ENCODE results near the gene ADAMTS18. TPM values are rescaled to one million over a fixed set of nuclear protein-coding genes. Genes with fewer than 3 reads are reported as not detected.

The ADAMTS18 gene
- total and polyA plus RNA-seq, 2 donors (not counting 1 experiment from before 2014, with no cell fraction given): not detected

DNA sequence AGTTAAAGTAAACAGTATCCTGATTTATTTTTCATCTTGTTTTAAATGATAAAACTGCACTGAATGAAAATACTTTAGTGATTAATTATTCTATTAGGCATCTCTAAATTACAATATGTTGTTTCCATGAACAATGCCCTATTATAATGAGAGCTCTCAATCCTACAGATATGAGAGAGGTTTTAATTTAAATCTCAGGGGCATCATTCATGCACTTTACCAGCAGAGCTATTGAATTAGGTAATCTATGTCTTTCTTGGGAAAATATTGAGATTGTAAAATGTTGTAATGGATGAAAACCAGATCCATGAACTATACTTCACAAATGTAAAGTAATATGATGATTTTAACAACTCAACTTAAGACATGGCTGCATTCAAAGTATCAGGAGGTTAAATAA lies 103.8 kb downstream of the ADAMTS18 start:
- no peak for TF ChIP-seq EZH2 (IDR thresholded peaks at IDR 0.05; ENCODE audit: low read length, missing control alignments)
- TF ChIP-seq, protein P1, sequence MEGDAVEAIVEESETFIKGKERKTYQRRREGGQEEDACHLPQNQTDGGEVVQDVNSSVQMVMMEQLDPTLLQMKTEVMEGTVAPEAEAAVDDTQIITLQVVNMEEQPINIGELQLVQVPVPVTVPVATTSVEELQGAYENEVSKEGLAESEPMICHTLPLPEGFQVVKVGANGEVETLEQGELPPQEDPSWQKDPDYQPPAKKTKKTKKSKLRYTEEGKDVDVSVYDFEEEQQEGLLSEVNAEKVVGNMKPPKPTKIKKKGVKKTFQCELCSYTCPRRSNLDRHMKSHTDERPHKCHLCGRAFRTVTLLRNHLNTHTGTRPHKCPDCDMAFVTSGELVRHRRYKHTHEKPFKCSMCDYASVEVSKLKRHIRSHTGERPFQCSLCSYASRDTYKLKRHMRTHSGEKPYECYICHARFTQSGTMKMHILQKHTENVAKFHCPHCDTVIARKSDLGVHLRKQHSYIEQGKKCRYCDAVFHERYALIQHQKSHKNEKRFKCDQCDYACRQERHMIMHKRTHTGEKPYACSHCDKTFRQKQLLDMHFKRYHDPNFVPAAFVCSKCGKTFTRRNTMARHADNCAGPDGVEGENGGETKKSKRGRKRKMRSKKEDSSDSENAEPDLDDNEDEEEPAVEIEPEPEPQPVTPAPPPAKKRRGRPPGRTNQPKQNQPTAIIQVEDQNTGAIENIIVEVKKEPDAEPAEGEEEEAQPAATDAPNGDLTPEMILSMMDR (conservative IDR thresholded peaks at IDR 0.05 in 1 of 2, IDR thresholded peaks at IDR 0.05 in 1 of 2; ENCODE audit: low read depth in 1 of 2, low read length in 2 of 2): no peak

DNA sequence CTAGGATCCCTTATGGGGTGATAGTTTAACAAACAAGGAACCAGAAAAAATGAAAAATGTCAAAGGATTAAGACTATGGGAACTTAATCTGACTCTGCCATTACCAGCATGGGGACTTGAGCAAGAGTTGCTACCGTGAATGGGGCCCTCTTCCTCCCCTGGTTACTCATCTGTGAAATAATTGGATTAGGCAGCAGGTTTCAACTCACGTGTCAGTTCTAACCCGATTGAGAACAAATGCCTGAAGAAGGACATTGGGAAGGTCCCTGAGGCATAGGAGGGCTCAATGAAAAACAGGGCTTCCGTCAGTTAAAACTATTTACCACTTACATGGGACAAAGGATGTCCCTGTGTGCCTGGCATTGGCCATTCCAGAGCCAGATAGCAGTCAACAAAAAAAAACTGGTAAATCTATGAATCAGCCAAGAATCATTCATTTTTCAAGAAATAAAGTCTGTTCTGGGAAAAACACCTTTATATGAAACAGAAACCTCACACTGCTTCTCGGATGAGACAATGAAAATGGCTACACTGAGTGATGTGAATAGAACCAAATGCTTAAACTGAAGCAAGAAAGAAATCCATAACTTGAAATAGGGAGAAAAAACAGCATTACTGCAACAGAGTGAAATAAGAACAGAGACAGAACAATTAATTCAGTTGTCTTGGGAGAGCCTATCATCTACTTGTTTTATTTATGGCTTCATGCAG lies 104.3 kb downstream of the ADAMTS18 start:
- no peaks in the 10 kb centered on the region for H3K27me3 ChIP-seq (ENCODE audit: control insufficient read depth, insufficient read depth, low read length)
- H3K4me2 ChIP-seq (ENCODE audit: extremely low read depth, insufficient read depth, low read length): no peak overlapping the region
- TF ChIP-seq, protein P1 (conservative IDR thresholded peaks at IDR 0.05 in 1 of 2, IDR thresholded peaks at IDR 0.05 in 1 of 2; ENCODE audit: low read depth in 1 of 2, low read length in 2 of 2): no peak
- no peak for TF ChIP-seq EZH2 (IDR thresholded peaks at IDR 0.05; ENCODE audit: low read length, missing control alignments)

More for the DNA sequence above, 103.8 kb downstream of the ADAMTS18 start:
- no peak overlapping the region for H3K27ac ChIP-seq (ENCODE audit: insufficient read depth, low read length)
- no peak overlapping the region for H3K9ac ChIP-seq (ENCODE audit: insufficient read depth, low read length)
- H3K27me3 ChIP-seq (ENCODE audit: control insufficient read depth, insufficient read depth, low read length): no peaks in the 10 kb centered on the region
- H3K4me1 ChIP-seq (ENCODE audit: control insufficient read depth, extremely low read depth, insufficient read depth, low read length): no peaks in the 10 kb centered on the region
- no peak overlapping the region for H3K4me3 ChIP-seq (replicated peaks in 1 of 4; ENCODE audit: control extremely low read depth in 1 of 4, insufficient read depth in 1 of 4, low read depth in 3 of 4, low read length in 4 of 4)
- H3K79me2 ChIP-seq (ENCODE audit: control insufficient read depth, insufficient read depth, low read length): no peaks in the 10 kb centered on the region
- no peak for DNase-seq (ENCODE audit: low read depth in 2 of 2)
- no peaks in the 10 kb centered on the region for H3K36me3 ChIP-seq (ENCODE audit: control insufficient read depth, insufficient read depth, low read length)
- no peak overlapping the region for H2AFZ ChIP-seq (ENCODE audit: low read length)
- no peak overlapping the region for H3K4me2 ChIP-seq (ENCODE audit: extremely low read depth, insufficient read depth, low read length)
- no peaks in the 10 kb centered on the region for H4K20me1 ChIP-seq (ENCODE audit: control insufficient read depth, extremely low read depth, insufficient read depth, low read length)
- no peaks in the 10 kb centered on the region for H3K9me3 ChIP-seq (ENCODE audit: control insufficient read depth, insufficient read depth, low read depth, low read length)

DNA sequence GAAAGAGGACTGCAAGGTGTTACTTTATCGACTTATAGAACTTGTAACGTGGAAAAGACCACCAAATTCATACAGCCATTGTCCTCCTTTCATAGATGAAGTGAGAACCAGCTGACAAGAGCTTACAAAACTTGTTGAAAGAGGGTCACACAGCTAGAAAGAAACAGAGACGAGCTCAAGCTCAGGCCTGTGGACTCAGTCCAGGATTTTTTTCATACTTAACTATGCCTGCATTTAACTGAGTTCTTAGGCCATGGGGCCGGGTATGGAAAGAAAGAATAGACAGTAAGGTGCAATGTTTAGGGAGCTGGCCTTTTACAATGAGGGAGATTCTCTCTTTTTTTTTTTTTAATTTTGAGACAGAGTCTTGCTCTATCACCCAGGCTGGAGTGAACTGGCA lies 106.1 kb downstream of the ADAMTS18 start:
- Histone ChIP-seq H3K9ac (ENCODE audit: insufficient read depth, low read length) (no peak overlapping the region), H3K9me3 (ENCODE audit: control insufficient read depth, insufficient read depth, low read depth, low read length) (no peaks in the 10 kb centered on the region), H3K4me3 (replicated peaks in 1 of 4; ENCODE audit: control extremely low read depth in 1 of 4, insufficient read depth in 1 of 4, low read depth in 3 of 4, low read length in 4 of 4) (no peak overlapping the region), H3K79me2 (ENCODE audit: control insufficient read depth, insufficient read depth, low read length) (no peaks in the 10 kb centered on the region), H4K20me1 (ENCODE audit: control insufficient read depth, extremely low read depth, insufficient read depth, low read length) (no peaks in the 10 kb centered on the region), H2AFZ (ENCODE audit: low read length) (no peak overlapping the region), H3K36me3 (ENCODE audit: control insufficient read depth, insufficient read depth, low read length) (no peaks in the 10 kb centered on the region), H3K27me3 (ENCODE audit: control insufficient read depth, insufficient read depth, low read length) (no peaks in the 10 kb centered on the region), H3K27ac (ENCODE audit: insufficient read depth, low read length) (no peak overlapping the region), H3K4me2 (ENCODE audit: extremely low read depth, insufficient read depth, low read length) (no peak overlapping the region), H3K4me1 (ENCODE audit: control insufficient read depth, extremely low read depth, insufficient read depth, low read length) (no peaks in the 10 kb centered on the region)
- DNase-seq (ENCODE audit: low read depth in 2 of 2): no peak
- TF ChIP-seq EZH2 (IDR thresholded peaks at IDR 0.05; ENCODE audit: low read length, missing control alignments): no peak
- TF ChIP-seq, protein P1 (conservative IDR thresholded peaks at IDR 0.05 in 1 of 2, IDR thresholded peaks at IDR 0.05 in 1 of 2; ENCODE audit: low read depth in 1 of 2, low read length in 2 of 2): no peak

More for the DNA sequence above, 104.3 kb downstream of the ADAMTS18 start:
- no peak overlapping the region for H3K4me3 ChIP-seq (replicated peaks in 1 of 4; ENCODE audit: control extremely low read depth in 1 of 4, insufficient read depth in 1 of 4, low read depth in 3 of 4, low read length in 4 of 4)
- H3K36me3 ChIP-seq (ENCODE audit: control insufficient read depth, insufficient read depth, low read length): no peaks in the 10 kb centered on the region
- no peaks in the 10 kb centered on the region for H3K79me2 ChIP-seq (ENCODE audit: control insufficient read depth, insufficient read depth, low read length)
- DNase-seq (ENCODE audit: low read depth in 2 of 2): no peak
- no peak overlapping the region for H3K27ac ChIP-seq (ENCODE audit: insufficient read depth, low read length)
- no peaks in the 10 kb centered on the region for H3K9me3 ChIP-seq (ENCODE audit: control insufficient read depth, insufficient read depth, low read depth, low read length)
- H4K20me1 ChIP-seq (ENCODE audit: control insufficient read depth, extremely low read depth, insufficient read depth, low read length): no peaks in the 10 kb centered on the region
- H3K4me1 ChIP-seq (ENCODE audit: control insufficient read depth, extremely low read depth, insufficient read depth, low read length): no peaks in the 10 kb centered on the region
- H3K9ac ChIP-seq (ENCODE audit: insufficient read depth, low read length): no peak overlapping the region
- no peak overlapping the region for H2AFZ ChIP-seq (ENCODE audit: low read length)
